DMS53 (cell line): Measurements from ENCODE around the gene CD79A.

Source experiments
- DNase-seq: peaks from one replicate; lab custom pipeline; 2025; lab: John Stamatoyannopoulos, UW

CD79A gene

GRCh38 chr19:41918653-41919244 lies 41.7 kb downstream of the CD79A start:
- DNase-seq = no peak

GRCh38 chr19:41919948-41920712 lies 43.1 kb downstream of the CD79A start:
- no peak for DNase-seq

- no peak for DNase-seq
Measured at GRCh38 chr19:41920882-41921576, 44.0 kb downstream of the CD79A start.

GRCh38 chr19:41921577-41922576 lies 44.8 kb downstream of the CD79A start:
- no peak for DNase-seq

- no peak for DNase-seq
Measured at GRCh38 chr19:41922585-41922984, 45.5 kb downstream of the CD79A start.

- DNase-seq = no peak
Measured at GRCh38 chr19:41923045-41923788, 46.1 kb downstream of the CD79A start.

- peak; percentile 59 for DNase-seq
Measured at GRCh38 chr19:41924151-41925145, 47.4 kb downstream of the CD79A start.

GRCh38 chr19:41925208-41926003 lies 48.3 kb downstream of the CD79A start:
- DNase-seq = peak; percentile 83

GRCh38 chr19:41926028-41926762 lies 49.1 kb downstream of the CD79A start:
- DNase-seq = peak; percentile 70

GRCh38 chr19:41926763-41927496 lies 49.9 kb downstream of the CD79A start:
- DNase-seq = no peak

- no peak for DNase-seq
Measured at GRCh38 chr19:41927497-41928192, 50.6 kb downstream of the CD79A start.

- DNase-seq = peak; percentile 63
Measured at GRCh38 chr19:41928221-41928683, 51.2 kb downstream of the CD79A start, which contains the start of gene ERFL. Gene ERFL (minus strand): TSS chr19:41928449. CDS start chr19:41912919, 15,530 bp downstream.

- DNase-seq = peak; percentile 69
Measured at GRCh38 chr19:41928754-41929535, 51.9 kb downstream of the CD79A start.

- DNase-seq = no peak
Measured at GRCh38 chr19:41929536-41930071, 52.5 kb downstream of the CD79A start.

- DNase-seq = no peak
Measured at GRCh38 chr19:41930322-41930722, 53.2 kb downstream of the CD79A start.
